GM19324 (cell line): ENCODE measurements around the gene PHLDA3.

Experiments
- ATAC-seq: cut with Tn5 transposase; IDR thresholded peaks from one replicate; pipeline ENCODE4 v1.9.1; 2021; ENCODE audit warnings: mild to moderate bottlenecking, moderate library complexity; ENCODE audit not compliant: unreplicated experiment, low FRiP score

PHLDA3 gene

GRCh38 chr1:201436969-201437368, 32.0 kb downstream of the PHLDA3 start:
- ATAC-seq: no peak

GRCh38 chr1:201436393-201436792, 32.6 kb downstream of the PHLDA3 start:
- ATAC-seq: no peak

DNA sequence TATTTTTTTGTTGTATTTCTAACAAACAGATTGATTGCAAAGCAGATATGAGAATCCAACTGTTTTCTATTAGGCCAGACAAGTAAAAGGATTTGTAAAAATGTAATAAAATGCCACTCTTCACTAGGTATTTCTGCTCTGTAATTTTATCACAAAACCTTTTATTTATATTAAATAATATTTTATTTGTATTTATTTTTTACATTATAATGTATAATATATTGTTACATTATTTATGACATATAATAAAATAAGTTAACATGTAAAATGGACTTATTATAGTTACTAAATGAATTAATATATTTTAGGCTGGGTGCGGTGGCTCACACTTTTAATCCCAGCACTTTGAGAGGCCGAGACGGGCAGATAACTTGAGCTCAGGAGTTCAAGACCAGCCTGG, 34.7 kb downstream of the PHLDA3 start:
- no peak for ATAC-seq

DNA sequence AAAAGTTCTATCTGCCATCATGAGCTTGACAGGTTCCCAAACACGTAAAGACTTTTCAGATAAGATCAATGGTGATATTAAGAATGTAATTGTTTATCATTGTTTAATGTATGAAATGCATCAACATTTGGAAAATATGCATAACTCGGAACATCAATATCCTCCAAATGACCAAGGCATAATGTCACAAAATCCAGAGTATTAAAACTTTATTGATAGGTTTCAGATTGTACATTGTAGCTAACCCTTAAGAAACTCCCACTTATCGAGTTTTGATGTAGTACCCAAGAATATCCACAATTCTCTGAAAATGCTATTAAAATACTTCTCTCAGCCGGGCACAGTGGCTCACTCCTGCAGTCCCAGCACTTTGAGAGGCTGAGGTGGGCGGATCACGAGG, 35.4 kb downstream of the PHLDA3 start:
- ATAC-seq: no peak

- ATAC-seq: no peak
Measured at GRCh38 chr1:201430776-201431175, 38.2 kb downstream of the PHLDA3 start.

DNA sequence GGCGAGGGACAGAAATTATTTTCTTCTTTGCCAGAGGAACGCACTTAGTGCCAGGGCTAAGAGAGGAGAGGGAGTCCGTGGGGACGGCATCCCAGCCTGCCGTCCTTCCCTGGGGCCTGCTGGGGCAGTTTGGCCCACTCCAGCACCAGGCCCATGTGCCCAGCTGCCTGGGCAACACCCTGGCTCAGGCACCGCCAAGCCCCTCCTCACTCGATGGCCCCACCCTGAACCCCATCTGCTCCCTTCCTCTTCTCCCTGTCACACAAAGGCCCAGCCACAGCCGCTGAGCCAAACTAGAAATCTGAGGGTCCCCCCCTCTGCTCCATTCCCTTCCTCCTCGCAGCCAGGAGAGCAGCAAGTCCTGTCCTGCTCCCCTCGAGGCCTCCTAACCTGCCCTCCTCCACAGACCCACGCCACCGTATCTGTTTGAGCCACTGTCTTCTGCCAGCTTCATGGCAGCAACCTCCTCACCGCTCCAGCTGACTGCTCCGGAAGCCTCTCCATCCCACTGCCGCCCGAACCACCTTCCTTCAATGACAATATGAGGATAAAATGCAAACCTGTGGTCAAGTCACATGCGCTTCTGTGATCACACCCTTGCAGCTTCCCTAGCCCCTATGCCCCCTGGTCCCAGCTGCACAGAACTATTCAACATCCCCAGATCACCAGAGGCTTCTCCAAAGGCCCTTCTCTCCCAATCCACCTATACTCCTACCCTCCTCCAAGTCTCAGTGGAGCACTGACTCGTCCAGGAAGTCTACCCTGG, 39.1 kb downstream of the PHLDA3 start:
- no peak for ATAC-seq

DNA sequence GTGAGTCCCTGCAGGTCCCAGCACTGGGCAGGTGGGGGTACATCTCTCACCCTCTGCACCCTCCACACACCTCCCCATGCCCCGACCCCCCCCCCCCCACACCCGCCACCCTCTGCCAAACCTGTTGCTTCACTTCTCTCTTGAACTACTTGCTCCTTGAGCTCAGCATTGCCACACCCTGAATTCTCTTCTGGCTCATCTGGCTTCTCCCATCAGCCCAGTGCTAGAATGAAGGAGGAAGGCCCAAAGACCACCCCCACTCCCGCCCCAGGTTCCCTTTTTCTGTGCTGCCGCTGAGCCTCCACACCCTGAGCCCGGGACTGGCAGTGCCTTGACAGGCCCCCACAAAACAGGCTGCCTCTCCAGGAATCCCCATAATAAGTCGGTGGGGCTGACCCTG, 41.0 kb downstream of the PHLDA3 start:
- ATAC-seq: no peak

GRCh38 chr1:201426479-201427310, 42.3 kb downstream of the PHLDA3 start:
- ATAC-seq: no peak

DNA sequence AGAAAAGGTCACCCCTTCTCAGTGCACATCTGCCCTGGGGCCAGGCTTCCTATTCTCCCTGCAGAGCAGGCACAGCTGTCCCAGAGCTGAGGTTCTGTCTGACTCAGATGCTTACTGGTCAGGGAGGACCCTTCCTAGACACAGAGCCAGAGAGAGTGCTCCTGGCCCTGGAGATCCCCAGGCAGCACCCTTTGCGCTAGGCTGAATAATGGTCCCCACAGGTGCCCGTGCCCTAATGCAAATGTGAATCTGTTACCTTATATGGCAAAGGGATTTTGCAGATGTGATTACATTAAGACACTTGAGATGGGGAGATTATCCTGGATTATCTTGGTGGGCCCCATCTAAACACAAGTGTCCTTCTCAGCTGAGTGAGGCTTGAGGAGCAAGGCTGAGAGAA, 44.8 kb downstream of the PHLDA3 start:
- ATAC-seq: no peak

DNA sequence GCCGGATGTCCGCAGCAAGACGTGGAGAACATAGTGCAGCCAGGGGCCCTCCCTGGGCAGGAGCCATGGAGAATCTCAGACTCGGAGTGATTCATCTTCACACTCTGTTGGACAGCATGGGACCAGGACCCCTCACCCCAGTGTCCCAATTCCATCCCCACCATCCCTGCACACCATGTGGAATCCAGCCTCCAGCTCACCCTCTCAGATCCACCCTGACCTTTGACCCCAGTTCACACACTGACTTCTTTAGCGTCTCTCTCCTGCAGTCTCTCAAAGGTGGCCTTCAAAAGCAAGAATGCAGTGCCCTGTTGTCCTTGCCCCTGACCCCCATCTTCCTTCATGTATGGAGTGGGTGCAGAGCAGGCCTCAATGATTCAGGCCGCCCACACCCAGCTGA, 45.3 kb downstream of the PHLDA3 start:
- ATAC-seq: no peak

DNA sequence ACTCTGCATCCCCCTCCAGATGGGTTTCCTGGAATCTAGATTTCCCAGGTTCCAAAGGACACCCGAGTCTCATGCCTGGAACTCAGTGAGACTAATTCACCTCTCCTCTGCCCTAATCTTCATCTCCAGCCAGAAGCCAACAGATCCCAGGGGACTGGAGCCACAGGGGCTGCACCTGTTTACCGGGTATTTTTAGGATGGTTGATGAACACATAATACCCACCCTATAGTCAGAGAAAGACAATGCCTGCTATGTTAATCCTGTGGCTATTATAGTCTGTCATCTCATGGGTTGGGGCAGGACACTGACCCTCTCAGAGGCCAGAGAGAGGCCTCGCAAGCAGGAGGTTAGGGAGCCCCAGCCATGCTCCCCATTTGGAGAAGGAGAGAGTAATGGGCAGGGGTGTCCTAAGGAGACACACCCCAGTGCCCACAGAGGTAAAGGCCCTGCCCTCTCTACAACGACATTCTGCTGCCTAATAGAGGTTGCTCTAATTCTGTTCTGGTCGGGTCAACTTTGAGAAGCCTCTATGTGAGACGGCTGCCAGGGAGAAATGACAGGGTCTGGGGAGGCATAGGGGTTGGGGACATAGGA, 46.5 kb downstream of the PHLDA3 start:
- ATAC-seq: no peak

GRCh38 chr1:201422026-201422425, 47.0 kb downstream of the PHLDA3 start:
- ATAC-seq: no peak

DNA sequence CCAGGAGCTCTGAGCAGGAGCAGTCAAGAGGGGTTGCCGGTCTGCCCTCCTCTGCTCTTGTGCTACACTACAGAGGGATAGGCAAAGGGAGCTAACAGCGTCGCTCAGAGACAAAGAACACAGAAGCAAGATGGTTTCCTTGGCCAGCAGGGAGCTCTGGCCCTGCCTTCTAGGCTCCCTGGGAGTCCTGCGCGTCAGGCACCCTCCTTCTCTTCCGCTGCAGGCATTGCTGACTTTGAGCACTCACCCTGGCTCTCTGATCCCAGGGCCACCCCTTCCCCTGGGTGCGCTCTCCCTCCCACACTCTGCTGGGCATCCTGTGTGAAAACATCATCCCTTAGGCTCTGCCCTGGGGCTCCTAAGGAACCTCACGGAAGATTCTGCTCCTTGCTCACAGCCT, 47.9 kb downstream of the PHLDA3 start:
- ATAC-seq: no peak

- no peak for ATAC-seq
Measured at GRCh38 chr1:201420608-201421002, 48.4 kb downstream of the PHLDA3 start.

DNA sequence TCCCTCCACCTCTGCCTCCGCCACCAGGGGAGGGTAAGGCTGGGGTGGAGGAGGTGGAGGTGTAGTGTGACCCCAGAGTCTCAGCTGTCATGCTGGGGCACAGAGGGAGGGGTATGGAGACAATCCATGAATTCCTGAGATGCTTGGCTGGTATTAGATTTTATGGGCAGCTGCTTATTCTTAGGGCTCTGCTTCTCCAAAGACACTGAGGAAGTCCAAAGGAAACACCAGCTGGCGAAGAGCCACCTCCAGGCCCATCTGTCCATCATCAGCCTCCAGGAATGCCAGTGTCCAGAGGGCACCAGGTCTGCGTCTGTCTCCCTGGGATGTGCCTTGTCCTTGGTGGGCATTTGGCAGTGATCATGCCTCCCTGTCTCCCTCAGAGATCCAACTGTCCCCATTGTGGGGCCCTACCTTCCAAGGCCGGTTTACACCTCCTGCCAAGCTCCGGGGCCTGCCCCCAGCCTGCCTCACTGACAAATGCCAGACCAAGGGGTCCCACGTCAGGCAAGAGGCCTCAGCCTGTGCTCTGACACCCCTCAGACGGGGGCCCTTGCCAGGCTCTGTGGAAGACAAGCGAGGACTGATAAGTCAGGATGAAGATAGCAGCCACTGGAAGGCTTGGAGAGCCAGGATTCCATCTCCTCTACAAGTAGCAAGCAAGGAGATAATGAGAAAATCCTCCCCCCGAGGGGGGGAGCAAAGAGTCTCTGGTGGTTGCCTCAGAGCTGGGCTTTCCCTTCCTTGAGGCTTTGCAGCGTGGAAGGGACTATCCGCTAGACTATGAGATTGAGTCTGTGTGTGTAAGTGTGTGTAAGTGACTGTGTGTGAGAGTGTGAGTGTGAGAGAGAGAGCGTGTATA, 49.0 kb downstream of the PHLDA3 start:
- no peak for ATAC-seq

DNA sequence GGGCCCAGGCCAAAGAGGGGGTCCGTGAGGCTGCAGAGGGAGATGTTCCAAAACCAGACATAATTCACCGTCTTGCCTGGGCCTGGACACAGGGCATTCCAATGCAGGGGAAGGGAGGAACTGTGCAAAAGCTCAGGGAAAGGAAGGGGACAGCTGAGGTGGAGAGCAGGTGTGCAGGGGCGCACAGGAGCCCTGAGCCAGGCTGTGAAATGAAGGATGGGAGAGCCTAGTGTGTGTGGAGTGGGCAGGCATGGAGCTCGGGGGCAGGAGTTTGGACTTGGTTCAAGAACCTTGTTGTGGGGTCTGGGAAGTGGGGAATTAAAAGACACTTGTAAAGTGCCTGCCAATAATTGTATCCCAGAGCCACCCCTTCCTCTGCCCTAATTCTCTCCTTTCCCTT, 49.7 kb downstream of the PHLDA3 start:
- ATAC-seq: no peak

- no peak for ATAC-seq
Measured at GRCh38 chr1:201418461-201418860, 50.5 kb downstream of the PHLDA3 start.
